ENCODE results near the gene CCL13. TPM values are rescaled to one million over a fixed set of nuclear protein-coding genes. Genes with fewer than 3 reads are reported as not detected.
A peak's percentile ranks its signal among the peaks of the same experiment; 100 is the strongest.

CCL13 gene
- total RNA-seq (3.5 TPM), polyA plus RNA-seq (ENCODE audit: insufficient read depth in 1 of 8, insufficient read length in 8 of 8, low replicate concordance in 1 of 8) (1 to 10 TPM in 3 of 8 donors, under 1 TPM in 5; 0.31 to 2.2 (median 0.81) TPM)
- long read RNA-seq, donor 1: 0 reads
- long read RNA-seq, donor 2, partial matches to known transcripts: 0 of 1 reads
- long read RNA-seq, donor 2, other reads (novel, unspliced or antisense): 0 of 1 reads
- long read RNA-seq, donor 3: 0 reads
- long read RNA-seq, donor 4, partial matches to known transcripts: 0 of 1 reads
- long read RNA-seq, donor 4, other reads (novel, unspliced or antisense): 0 of 1 reads
- long read RNA-seq, donor 5, partial matches to known transcripts: 0 of 1 reads
- long read RNA-seq, donor 5, other reads (novel, unspliced or antisense): 0 of 1 reads
- long read RNA-seq, donor 6: 0 reads
- long read RNA-seq, donor 7, partial matches to known transcripts: 0 of 1 reads
- long read RNA-seq, donor 7, other reads (novel, unspliced or antisense): 0 of 1 reads
- long read RNA-seq, donor 8, partial matches to known transcripts: 0 of 2 reads
- long read RNA-seq, donor 8, other reads (novel, unspliced or antisense): 0 of 2 reads
- long read RNA-seq, donor 9, partial matches to known transcripts: 0 of 1 reads
- long read RNA-seq, donor 9, other reads (novel, unspliced or antisense): 0 of 1 reads
- long read RNA-seq, donor 10: 0 reads
- long read RNA-seq, donor 11, partial matches to known transcripts: 0 of 3 reads
- long read RNA-seq, donor 11, other reads (novel, unspliced or antisense): 0 of 3 reads

DNA sequence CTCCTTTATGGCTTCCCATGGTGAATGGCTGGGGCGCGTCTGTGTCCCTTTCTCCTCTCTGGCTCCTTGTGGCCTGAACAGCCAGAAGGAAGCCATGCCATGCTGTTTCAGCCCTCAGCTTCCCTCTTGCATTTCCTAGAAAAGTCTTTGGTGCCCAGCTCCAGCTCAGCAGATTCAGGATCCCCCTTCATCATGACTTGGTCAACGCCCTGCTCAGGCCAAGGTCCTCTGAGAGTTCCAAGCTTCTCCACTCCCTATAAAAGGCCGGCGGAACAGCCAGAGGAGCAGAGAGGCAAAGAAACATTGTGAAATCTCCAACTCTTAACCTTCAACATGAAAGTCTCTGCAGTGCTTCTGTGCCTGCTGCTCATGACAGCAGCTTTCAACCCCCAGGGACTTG lies at the start of gene CCL13:
CCL13 (plus strand) TSS at position 287 of the 400 bp plus-strand sequence; CDS start at position 334, 47 bp downstream.
- Histone ChIP-seq H3K4me3 (ENCODE audit: low read length) (no peak within 1 kb of the TSS), H3K4me1 (ENCODE audit: control insufficient read depth, insufficient read depth, low read length) (peaks cover 4% of the 10 kb centered on the region), H3K9me3 (replicated peaks; ENCODE audit: control insufficient read depth, low read depth, low read length) (no peaks in the 10 kb centered on the region), H3K27me3 (ENCODE audit: control insufficient read depth, insufficient read depth, low read length) (no peaks in the 10 kb centered on the region), H3K36me3 (ENCODE audit: control insufficient read depth, insufficient read depth, low read length) (no peaks in the 10 kb centered on the region), H3K27ac (ENCODE audit: low read length) (no peak within 1 kb of the TSS)
- no peak for DNase-seq
- WGBS (ENCODE audit: insufficient coverage): 74% methylated on average over 4 of the region's 5 CpGs

DNA sequence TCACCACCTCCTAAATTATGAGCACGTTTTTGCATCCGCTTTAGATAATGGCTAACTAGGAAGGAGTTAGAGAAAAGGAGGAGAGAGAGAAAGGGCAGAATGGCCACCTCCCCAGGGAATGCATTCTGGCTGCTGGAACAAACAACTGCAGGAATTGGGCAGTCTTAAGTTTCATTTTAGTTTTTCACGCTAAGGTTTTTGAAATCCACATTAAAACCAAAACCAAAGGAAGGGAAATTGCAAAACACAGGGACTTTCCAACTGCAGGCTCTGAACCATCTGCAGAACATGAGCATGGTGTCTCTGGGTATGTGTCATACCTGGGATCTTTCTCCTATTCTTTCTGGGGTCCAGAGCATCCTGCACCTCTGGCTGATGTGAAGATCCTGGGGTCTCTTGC lies 49.2 kb upstream of the CCL13 start:
- H3K27me3 ChIP-seq (ENCODE audit: control insufficient read depth, insufficient read depth, low read length): no peaks in the 10 kb centered on the region
- H3K27ac ChIP-seq (ENCODE audit: low read length): no peak overlapping the region
- H3K4me1 ChIP-seq (ENCODE audit: control insufficient read depth, insufficient read depth, low read length): peaks cover 17% of the 10 kb centered on the region
- no peaks in the 10 kb centered on the region for H3K36me3 ChIP-seq (ENCODE audit: control insufficient read depth, insufficient read depth, low read length)
- peak; percentile 37 for DNase-seq
- H3K4me3 ChIP-seq (ENCODE audit: low read length): no peak overlapping the region
- WGBS (ENCODE audit: insufficient coverage): no CpG with 5 or more reads among the region's 3 CpGs
- H3K9me3 ChIP-seq (replicated peaks; ENCODE audit: control insufficient read depth, low read depth, low read length): no peaks in the 10 kb centered on the region

- Histone ChIP-seq H3K4me3 (ENCODE audit: low read length) (no peak overlapping the region), H3K36me3 (ENCODE audit: control insufficient read depth, insufficient read depth, low read length) (no peaks in the 10 kb centered on the region), H3K9me3 (replicated peaks; ENCODE audit: control insufficient read depth, low read depth, low read length) (no peaks in the 10 kb centered on the region), H3K27me3 (ENCODE audit: control insufficient read depth, insufficient read depth, low read length) (no peaks in the 10 kb centered on the region), H3K4me1 (ENCODE audit: control insufficient read depth, insufficient read depth, low read length) (peaks cover 21% of the 10 kb centered on the region), H3K27ac (ENCODE audit: low read length) (no peak overlapping the region)
- DNase-seq: peak; percentile 16
These were observed 47.9 kb upstream of the CCL13 start for GRCh38 chr17:34308371-34308770.

- Histone ChIP-seq H3K27me3 (ENCODE audit: control insufficient read depth, insufficient read depth, low read length) (no peaks in the 10 kb centered on the region), H3K27ac (ENCODE audit: low read length) (no peak overlapping the region), H3K4me1 (ENCODE audit: control insufficient read depth, insufficient read depth, low read length) (peaks cover 28% of the 10 kb centered on the region), H3K9me3 (replicated peaks; ENCODE audit: control insufficient read depth, low read depth, low read length) (no peaks in the 10 kb centered on the region), H3K36me3 (ENCODE audit: control insufficient read depth, insufficient read depth, low read length) (no peaks in the 10 kb centered on the region), H3K4me3 (ENCODE audit: low read length) (no peak overlapping the region)
- WGBS (ENCODE audit: insufficient coverage): no CpG with 5 or more reads among the region's 7 CpGs
- no peak for DNase-seq
These were observed 45.0 kb upstream of the CCL13 start for GRCh38 chr17:34311291-34311690.

GRCh38 chr17:34312080-34312479 lies 44.2 kb upstream of the CCL13 start:
- no peaks in the 10 kb centered on the region for H3K27me3 ChIP-seq (ENCODE audit: control insufficient read depth, insufficient read depth, low read length)
- no peak overlapping the region for H3K4me3 ChIP-seq (ENCODE audit: low read length)
- WGBS (ENCODE audit: insufficient coverage): 0% methylated on average over 2 of the region's 5 CpGs
- H3K36me3 ChIP-seq (ENCODE audit: control insufficient read depth, insufficient read depth, low read length): no peaks in the 10 kb centered on the region
- H3K9me3 ChIP-seq (replicated peaks; ENCODE audit: control insufficient read depth, low read depth, low read length): no peaks in the 10 kb centered on the region
- H3K27ac ChIP-seq (ENCODE audit: low read length): no peak overlapping the region
- DNase-seq: peak; percentile 50
- peaks cover 24% of the 10 kb centered on the region for H3K4me1 ChIP-seq (ENCODE audit: control insufficient read depth, insufficient read depth, low read length)

DNA sequence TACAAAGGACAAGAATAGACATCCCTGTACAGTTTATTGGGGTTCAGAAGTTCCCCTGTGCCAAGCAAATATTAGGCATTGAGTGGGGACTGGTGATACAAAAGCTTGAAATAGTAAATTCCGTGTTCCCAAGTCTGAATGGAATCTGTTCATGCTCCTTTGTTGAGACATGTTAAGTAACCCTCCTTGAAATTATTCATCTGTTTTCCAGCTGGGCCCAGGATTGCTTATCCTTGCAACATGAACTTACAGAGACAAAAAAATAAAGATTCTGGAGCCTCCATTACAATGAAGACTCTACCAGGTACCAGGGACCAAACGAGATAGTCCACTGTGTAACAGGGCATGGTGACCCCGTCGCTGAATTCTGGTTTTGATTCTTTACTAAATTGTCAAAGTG lies 43.1 kb upstream of the CCL13 start:
- no peak for DNase-seq
- peaks cover 18% of the 10 kb centered on the region for H3K4me1 ChIP-seq (ENCODE audit: control insufficient read depth, insufficient read depth, low read length)
- no peaks in the 10 kb centered on the region for H3K27me3 ChIP-seq (ENCODE audit: control insufficient read depth, insufficient read depth, low read length)
- H3K9me3 ChIP-seq (replicated peaks; ENCODE audit: control insufficient read depth, low read depth, low read length): no peaks in the 10 kb centered on the region
- no peak overlapping the region for H3K27ac ChIP-seq (ENCODE audit: low read length)
- H3K36me3 ChIP-seq (ENCODE audit: control insufficient read depth, insufficient read depth, low read length): no peaks in the 10 kb centered on the region
- WGBS (ENCODE audit: insufficient coverage): 72% methylated on average over 3 of the region's 4 CpGs
- H3K4me3 ChIP-seq (ENCODE audit: low read length): no peak overlapping the region

DNA sequence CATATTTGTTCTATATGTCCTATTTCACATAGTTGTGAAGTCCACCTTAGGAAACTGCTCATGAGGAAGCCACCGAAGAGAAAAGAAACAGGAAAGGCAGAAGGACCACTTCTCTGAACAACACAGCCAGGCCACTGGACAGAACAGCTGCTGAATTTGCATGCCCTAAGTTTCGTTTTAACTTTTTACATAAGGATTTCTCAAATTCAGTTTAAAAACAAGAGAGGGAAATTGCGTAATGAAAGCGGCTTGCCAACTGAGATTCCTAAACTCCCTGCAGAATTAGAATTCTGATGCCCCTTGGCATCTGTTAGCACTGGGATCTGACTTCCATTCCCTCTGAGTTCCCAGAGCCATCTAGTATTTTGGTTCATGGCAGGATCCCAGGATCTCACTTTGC lies 42.0 kb upstream of the CCL13 start:
- Histone ChIP-seq H3K27ac (ENCODE audit: low read length) (peak overlapping the region; percentile 73), H3K27me3 (ENCODE audit: control insufficient read depth, insufficient read depth, low read length) (no peaks in the 10 kb centered on the region), H3K4me3 (ENCODE audit: low read length) (no peak overlapping the region), H3K9me3 (replicated peaks; ENCODE audit: control insufficient read depth, low read depth, low read length) (no peaks in the 10 kb centered on the region), H3K36me3 (ENCODE audit: control insufficient read depth, insufficient read depth, low read length) (no peaks in the 10 kb centered on the region), H3K4me1 (ENCODE audit: control insufficient read depth, insufficient read depth, low read length) (peaks cover 20% of the 10 kb centered on the region)
- peak; percentile 85 for DNase-seq
- WGBS (ENCODE audit: insufficient coverage): 45% methylated on average over 2 of the region's 4 CpGs

GRCh38 chr17:34318474-34318873 lies 37.8 kb upstream of the CCL13 start:
- H3K27me3 ChIP-seq (ENCODE audit: control insufficient read depth, insufficient read depth, low read length): no peaks in the 10 kb centered on the region
- no peak overlapping the region for H3K27ac ChIP-seq (ENCODE audit: low read length)
- WGBS (ENCODE audit: insufficient coverage): 60% methylated on average over 2 of the region's 3 CpGs

DNA sequence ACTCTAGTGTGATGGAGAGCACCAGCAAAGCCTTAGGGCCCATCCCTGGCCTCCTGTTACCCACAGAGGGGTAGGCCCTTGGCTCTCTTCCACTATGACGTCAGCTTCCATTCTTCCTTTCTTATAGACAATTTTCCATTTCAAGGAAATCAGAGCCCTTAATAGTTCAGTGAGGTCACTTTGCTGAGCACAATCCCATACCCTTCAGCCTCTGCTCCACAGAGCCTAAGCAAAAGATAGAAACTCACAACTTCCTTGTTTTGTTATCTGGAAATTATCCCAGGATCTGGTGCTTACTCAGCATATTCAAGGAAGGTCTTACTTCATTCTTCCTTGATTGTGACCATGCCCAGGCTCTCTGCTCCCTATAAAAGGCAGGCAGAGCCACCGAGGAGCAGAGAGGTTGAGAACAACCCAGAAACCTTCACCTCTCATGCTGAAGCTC lies 37.2 kb upstream of the CCL13 start, which contains the start of gene CCL8:
CCL8 (plus strand) TSS at position 397 of the 445 bp plus-strand sequence. CDS start 67 bp downstream, outside the sequence.
- DNase-seq: peak; percentile 66
- Histone ChIP-seq H3K9me3 (replicated peaks; ENCODE audit: control insufficient read depth, low read depth, low read length) (no peaks in the 10 kb centered on the region), H3K27ac (ENCODE audit: low read length) (peak within 1 kb of the TSS; percentile 57), H3K4me1 (ENCODE audit: control insufficient read depth, insufficient read depth, low read length) (peaks cover 8% of the 10 kb centered on the region), H3K4me3 (ENCODE audit: low read length) (no peak within 1 kb of the TSS), H3K36me3 (ENCODE audit: control insufficient read depth, insufficient read depth, low read length) (no peaks in the 10 kb centered on the region), H3K27me3 (ENCODE audit: control insufficient read depth, insufficient read depth, low read length) (no peaks in the 10 kb centered on the region)
- WGBS (ENCODE audit: insufficient coverage): 69% methylated on average over 2 of the region's 2 CpGs

More at GRCh38 chr17:34318474-34318873, 37.8 kb upstream of the CCL13 start:
- H3K4me1 ChIP-seq (ENCODE audit: control insufficient read depth, insufficient read depth, low read length): peaks cover 13% of the 10 kb centered on the region
- no peaks in the 10 kb centered on the region for H3K36me3 ChIP-seq (ENCODE audit: control insufficient read depth, insufficient read depth, low read length)
- no peaks in the 10 kb centered on the region for H3K9me3 ChIP-seq (replicated peaks; ENCODE audit: control insufficient read depth, low read depth, low read length)
- no peak for DNase-seq
- no peak overlapping the region for H3K4me3 ChIP-seq (ENCODE audit: low read length)

- no peak overlapping the region for H3K27ac ChIP-seq (ENCODE audit: low read length)
- peaks cover 4% of the 10 kb centered on the region for H3K4me1 ChIP-seq (ENCODE audit: control insufficient read depth, insufficient read depth, low read length)
- DNase-seq: no peak
- H3K36me3 ChIP-seq (ENCODE audit: control insufficient read depth, insufficient read depth, low read length): no peaks in the 10 kb centered on the region
- no peaks in the 10 kb centered on the region for H3K27me3 ChIP-seq (ENCODE audit: control insufficient read depth, insufficient read depth, low read length)
- H3K4me3 ChIP-seq (ENCODE audit: low read length): no peak overlapping the region
- no peaks in the 10 kb centered on the region for H3K9me3 ChIP-seq (replicated peaks; ENCODE audit: control insufficient read depth, low read depth, low read length)
These were observed 34.3 kb upstream of the CCL13 start for GRCh38 chr17:34321964-34322363.
